Measurements from ENCODE around the gene OLFM3. TPM values are rescaled to one million over a fixed set of nuclear protein-coding genes. Genes with fewer than 3 reads are reported as not detected.

The OLFM3 gene
- 0.03 TPM in 1 of 2 replicates, not detected in the other for polyA plus RNA-seq (2012; rRNA removed)
- 0.01 and 0.03 TPM in 2 replicates for polyA plus RNA-seq (2012; cell fraction: cytosol; rRNA removed)
- not detected in 2 replicates for polyA plus RNA-seq (2012; cell fraction: nucleus; rRNA removed)

DNA sequence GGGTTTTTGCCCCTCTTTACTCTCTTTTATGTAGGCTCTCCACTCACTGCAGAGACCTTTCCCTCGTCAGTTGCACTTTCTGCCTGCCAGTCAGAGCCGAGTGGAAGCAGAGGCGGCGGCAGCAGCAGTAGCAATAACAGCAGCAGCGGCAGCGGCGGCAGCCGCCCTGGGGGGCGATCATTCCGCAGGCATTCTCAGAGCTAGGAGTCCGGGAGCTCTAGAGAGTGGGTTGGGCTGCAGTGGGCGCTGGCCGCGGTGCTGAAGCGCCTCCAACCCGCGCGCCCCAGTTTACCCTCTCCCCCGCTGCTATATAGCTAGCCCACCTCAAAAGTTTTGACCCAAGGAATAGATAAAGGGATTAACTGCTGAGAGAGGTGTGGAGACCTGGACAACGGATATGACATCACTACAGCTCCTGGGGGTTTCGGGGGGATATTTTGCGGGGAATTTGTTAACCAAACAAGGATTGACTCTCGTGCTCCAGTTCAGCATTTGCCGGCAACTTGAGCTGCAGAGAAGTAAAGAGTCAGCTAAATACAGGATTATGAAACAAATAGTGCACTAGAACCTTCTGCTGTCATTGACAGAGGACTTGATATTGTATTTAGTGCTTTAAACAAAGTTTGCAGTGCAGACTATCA lies at the start of gene OLFM3:
Gene OLFM3 (minus strand): TSS at position 102 of the 641 bp plus-strand sequence.
- Histone ChIP-seq H3K4me3 (ENCODE audit: low read depth in 2 of 2, low read length in 1 of 2) (peak within 1 kb of the TSS in 1 of 2 experiments; percentile 47; a peak in 2 of 4 replicates), H3K9me3 (no peaks in the 10 kb centered on the region), H3K4me2 (peak within 1 kb of the TSS; percentile 47), H3F3A (replicated peaks; ENCODE audit: insufficient read depth) (no peaks in the 10 kb centered on the region), H3K27me3 (ENCODE audit: insufficient read depth) (peaks cover 7% of the 10 kb centered on the region; the same call in 1 of the 2 replicates), H3K79me2 (ENCODE audit: insufficient read depth) (no peaks in the 10 kb centered on the region), H3K9me2 (0 out of 2 replicates have a peak, but pooled peaks cover 3% of the 10 kb centered on the region), H4K20me1 (ENCODE audit: insufficient read depth) (no peaks in the 10 kb centered on the region), H3K27ac (ENCODE audit: low read depth in 2 of 2, low read length in 1 of 2) (peak within 1 kb of the TSS in 1 of 2 experiments; percentile 39; a peak in 1 of 4 replicates), H2AFZ (ENCODE audit: low read depth) (no peak within 1 kb of the TSS), H3K4me1 (ENCODE audit: control insufficient read depth in 1 of 2, insufficient read depth in 2 of 2, low read depth in 1 of 2, low read length in 1 of 2) (no peaks in the 10 kb centered on the region; a peak in 2 of 4 replicates), H3K36me3 (replicated peaks in 1 of 2; ENCODE audit: control insufficient read depth in 1 of 2, insufficient read depth in 2 of 2, low read length in 1 of 2) (no peaks in the 10 kb centered on the region), H3K9ac (no peak within 1 kb of the TSS)
- CTCF ChIA-PET = interaction anchor here (0.5 to 5.0 kb wide), 11 partner anchors 12 to 973 kb away, joined by 3 to 29 read pairs (median 4); no protein-coding TSS in a partner anchor
- POLR2A ChIA-PET = no interaction called here
- peak; percentile 73 for DNase-seq
- TF ChIP-seq TCF12 (IDR thresholded peaks at IDR 0.05) (no peak), MXI1 (IDR thresholded peaks at IDR 0.05; ENCODE audit: low read depth, low read length) (peak; percentile 44; the same call in 1 of the 2 replicates), RCOR1 (IDR thresholded peaks at IDR 0.05; ENCODE audit: low read length) (peak; percentile 43; the same call in 1 of the 2 replicates), SMC3 (IDR thresholded peaks at IDR 0.05; ENCODE audit: low read depth, low read length) (peak; percentile 4; the same call in 1 of the 2 replicates), FOSL2 (IDR thresholded peaks at IDR 0.05; ENCODE audit: borderline replicate concordance, low read depth) (no peak), RAD21 (IDR thresholded peaks at IDR 0.05; ENCODE audit: low read length) (peak; percentile 19; the same call in 1 of the 2 replicates), POLR2AphosphoS5 (IDR thresholded peaks at IDR 0.05; ENCODE audit: low read depth, low read length) (no peak)
- TF ChIP-seq, protein P1, sequence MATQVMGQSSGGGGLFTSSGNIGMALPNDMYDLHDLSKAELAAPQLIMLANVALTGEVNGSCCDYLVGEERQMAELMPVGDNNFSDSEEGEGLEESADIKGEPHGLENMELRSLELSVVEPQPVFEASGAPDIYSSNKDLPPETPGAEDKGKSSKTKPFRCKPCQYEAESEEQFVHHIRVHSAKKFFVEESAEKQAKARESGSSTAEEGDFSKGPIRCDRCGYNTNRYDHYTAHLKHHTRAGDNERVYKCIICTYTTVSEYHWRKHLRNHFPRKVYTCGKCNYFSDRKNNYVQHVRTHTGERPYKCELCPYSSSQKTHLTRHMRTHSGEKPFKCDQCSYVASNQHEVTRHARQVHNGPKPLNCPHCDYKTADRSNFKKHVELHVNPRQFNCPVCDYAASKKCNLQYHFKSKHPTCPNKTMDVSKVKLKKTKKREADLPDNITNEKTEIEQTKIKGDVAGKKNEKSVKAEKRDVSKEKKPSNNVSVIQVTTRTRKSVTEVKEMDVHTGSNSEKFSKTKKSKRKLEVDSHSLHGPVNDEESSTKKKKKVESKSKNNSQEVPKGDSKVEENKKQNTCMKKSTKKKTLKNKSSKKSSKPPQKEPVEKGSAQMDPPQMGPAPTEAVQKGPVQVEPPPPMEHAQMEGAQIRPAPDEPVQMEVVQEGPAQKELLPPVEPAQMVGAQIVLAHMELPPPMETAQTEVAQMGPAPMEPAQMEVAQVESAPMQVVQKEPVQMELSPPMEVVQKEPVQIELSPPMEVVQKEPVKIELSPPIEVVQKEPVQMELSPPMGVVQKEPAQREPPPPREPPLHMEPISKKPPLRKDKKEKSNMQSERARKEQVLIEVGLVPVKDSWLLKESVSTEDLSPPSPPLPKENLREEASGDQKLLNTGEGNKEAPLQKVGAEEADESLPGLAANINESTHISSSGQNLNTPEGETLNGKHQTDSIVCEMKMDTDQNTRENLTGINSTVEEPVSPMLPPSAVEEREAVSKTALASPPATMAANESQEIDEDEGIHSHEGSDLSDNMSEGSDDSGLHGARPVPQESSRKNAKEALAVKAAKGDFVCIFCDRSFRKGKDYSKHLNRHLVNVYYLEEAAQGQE (IDR thresholded peaks at IDR 0.05; ENCODE audit: low read depth, low read length) = peak; percentile 94
- TF ChIP-seq, protein P2, sequence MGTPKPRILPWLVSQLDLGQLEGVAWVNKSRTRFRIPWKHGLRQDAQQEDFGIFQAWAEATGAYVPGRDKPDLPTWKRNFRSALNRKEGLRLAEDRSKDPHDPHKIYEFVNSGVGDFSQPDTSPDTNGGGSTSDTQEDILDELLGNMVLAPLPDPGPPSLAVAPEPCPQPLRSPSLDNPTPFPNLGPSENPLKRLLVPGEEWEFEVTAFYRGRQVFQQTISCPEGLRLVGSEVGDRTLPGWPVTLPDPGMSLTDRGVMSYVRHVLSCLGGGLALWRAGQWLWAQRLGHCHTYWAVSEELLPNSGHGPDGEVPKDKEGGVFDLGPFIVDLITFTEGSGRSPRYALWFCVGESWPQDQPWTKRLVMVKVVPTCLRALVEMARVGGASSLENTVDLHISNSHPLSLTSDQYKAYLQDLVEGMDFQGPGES (IDR thresholded peaks at IDR 0.05; ENCODE audit: low read depth, low read length) = no peak
- WGBS (ENCODE audit: low lambda C conversion rate) = 3% methylated on average over 9 of the region's 24 CpGs

DNA sequence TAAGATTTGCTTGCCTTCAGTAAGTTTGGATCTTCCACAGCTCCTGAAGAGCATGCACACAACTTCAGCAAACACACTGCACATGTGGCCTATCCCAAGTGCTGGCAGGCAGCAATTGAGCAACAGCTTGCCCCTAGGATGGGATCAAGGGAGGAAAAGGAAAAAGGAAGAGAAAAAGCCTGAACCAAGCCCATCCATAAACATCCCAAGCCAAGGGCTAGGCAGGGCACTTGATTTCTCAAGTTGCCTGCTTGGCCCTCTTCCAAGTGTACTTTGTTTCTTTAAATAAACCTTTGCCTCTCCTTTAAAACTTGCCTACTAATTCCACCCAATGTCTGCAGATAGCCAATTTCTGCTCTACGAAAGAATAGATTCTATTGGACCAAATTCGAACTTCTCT lies 49.0 kb upstream of the OLFM3 start:
- Histone ChIP-seq H3K9me3 (no peaks in the 10 kb centered on the region), H3K4me1 (ENCODE audit: control insufficient read depth in 1 of 2, insufficient read depth in 2 of 2, low read depth in 1 of 2, low read length in 1 of 2) (no peaks in the 10 kb centered on the region), H3K79me2 (ENCODE audit: insufficient read depth) (no peaks in the 10 kb centered on the region), H3K9ac (no peak overlapping the region), H3K9me2 (no peaks in the 10 kb centered on the region), H3K27ac (ENCODE audit: low read depth in 2 of 2, low read length in 1 of 2) (no peak overlapping the region), H3F3A (replicated peaks; ENCODE audit: insufficient read depth) (no peaks in the 10 kb centered on the region), H4K20me1 (ENCODE audit: insufficient read depth) (no peaks in the 10 kb centered on the region), H3K4me2 (no peak overlapping the region), H3K27me3 (ENCODE audit: insufficient read depth) (no peaks in the 10 kb centered on the region), H3K4me3 (ENCODE audit: low read depth in 2 of 2, low read length in 1 of 2) (no peak overlapping the region), H2AFZ (ENCODE audit: low read depth) (no peak overlapping the region), H3K36me3 (replicated peaks in 1 of 2; ENCODE audit: control insufficient read depth in 1 of 2, insufficient read depth in 2 of 2, low read length in 1 of 2) (no peaks in the 10 kb centered on the region)
- ChIA-PET POLR2A (no interaction called here), CTCF (no interaction called here)
- no peak for TF ChIP-seq RFX5 (IDR thresholded peaks at IDR 0.05; ENCODE audit: low read length)
- TF ChIP-seq TCF12 (IDR thresholded peaks at IDR 0.05) = no peak
- TF ChIP-seq TAF1 (IDR thresholded peaks at IDR 0.05; ENCODE audit: borderline replicate concordance, low read depth, low read length) = no peak
- TF ChIP-seq JUND (IDR thresholded peaks at IDR 0.05) = no peak
- no peak for TF ChIP-seq RAD21 (IDR thresholded peaks at IDR 0.05; ENCODE audit: low read length)
- no peak for DNase-seq
- 35% methylated on average over 2 of the region's 2 CpGs for WGBS (ENCODE audit: low lambda C conversion rate)
